GM18502 (cell line): ENCODE results near the gene SMPD2.
"Not testable (repeated sequence)": the region's sequence is repeated elsewhere in the genome, so short reads cannot be mapped to it uniquely, and the experiment has no call there.

Source experiments
- ATAC-seq: cut with Tn5 transposase; IDR thresholded peaks from one replicate; pipeline ENCODE4 v1.9.1; 2021; ENCODE audit warnings: mild to moderate bottlenecking; ENCODE audit not compliant: unreplicated experiment, poor library complexity

SMPD2 gene

GRCh38 chr6:109458774-109459531 lies 18.4 kb downstream of the SMPD2 start:
- ATAC-seq, result peak; percentile 34

DNA sequence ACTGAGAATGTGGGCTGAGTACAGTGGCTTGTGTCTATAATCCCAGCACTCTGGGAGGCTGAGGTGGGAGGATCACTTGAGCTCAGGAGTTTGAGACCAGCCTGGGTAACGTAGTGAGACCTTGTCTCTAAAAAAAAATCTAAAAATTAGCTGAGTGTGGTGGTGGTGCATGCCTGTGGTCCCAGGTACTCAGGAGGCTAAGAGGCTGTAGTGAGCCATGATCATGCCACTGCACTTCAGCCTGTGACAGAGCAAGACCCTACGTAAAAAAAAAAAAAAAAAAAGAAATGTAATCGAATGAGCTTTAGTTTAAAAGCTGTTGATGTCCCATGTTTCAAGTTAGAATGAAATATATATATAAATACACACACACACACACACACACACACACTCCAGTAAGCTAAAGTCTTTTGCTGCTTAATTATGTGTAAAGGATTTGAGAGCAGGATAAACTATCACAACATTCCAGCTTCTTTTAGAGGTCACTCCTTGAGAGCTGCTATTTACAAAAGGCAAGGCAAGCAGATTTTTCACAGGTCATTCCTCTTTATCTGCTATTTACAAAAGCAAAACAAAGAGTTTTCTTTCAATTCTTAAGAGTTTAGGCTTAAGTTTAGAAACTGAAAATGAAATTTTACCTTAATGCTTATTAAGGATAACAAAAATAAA lies 19.8 kb downstream of the SMPD2 start:
- ATAC-seq, result no peak

GRCh38 chr6:109461205-109461604 lies 20.7 kb downstream of the SMPD2 start:
- not testable (repeated sequence) for ATAC-seq

DNA sequence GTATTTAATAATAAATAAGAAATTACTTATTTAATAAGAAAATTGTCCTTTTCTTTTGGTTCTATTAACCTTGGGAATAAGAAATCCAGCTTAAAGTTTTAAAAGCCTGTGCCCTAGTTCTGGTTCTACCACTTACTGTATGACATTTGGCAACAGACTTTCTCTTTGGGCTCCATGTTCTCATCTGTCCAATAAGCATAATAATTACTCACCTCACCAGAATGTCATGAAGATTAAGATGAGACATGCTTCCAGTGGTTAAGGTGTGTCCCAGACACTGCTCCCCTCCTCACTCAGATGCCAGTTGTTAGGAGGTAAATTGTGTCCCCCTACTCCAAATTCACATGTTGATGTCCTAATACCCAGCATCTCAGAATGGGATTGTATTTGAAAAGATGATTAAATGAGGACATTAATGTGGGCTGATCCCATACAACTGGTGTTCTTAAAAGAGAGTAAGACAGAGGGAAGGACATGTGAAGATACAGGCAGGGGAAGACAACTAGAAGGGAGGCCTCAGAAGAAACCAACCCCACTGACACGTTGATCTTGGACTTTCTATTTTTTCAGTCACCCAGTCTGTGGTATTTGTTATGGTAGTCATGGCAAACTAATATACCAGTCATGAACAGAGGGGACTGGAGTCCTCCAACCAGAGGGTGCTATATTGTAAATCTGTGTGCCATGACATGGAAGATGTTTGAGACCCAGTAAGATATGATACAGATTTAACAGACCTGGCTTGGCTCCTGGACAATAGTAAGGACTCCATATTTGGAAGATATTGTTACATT lies 21.4 kb downstream of the SMPD2 start:
- no peak for ATAC-seq

- ATAC-seq, result no peak
These were observed 25.2 kb downstream of the SMPD2 start for GRCh38 chr6:109465772-109466171.

DNA sequence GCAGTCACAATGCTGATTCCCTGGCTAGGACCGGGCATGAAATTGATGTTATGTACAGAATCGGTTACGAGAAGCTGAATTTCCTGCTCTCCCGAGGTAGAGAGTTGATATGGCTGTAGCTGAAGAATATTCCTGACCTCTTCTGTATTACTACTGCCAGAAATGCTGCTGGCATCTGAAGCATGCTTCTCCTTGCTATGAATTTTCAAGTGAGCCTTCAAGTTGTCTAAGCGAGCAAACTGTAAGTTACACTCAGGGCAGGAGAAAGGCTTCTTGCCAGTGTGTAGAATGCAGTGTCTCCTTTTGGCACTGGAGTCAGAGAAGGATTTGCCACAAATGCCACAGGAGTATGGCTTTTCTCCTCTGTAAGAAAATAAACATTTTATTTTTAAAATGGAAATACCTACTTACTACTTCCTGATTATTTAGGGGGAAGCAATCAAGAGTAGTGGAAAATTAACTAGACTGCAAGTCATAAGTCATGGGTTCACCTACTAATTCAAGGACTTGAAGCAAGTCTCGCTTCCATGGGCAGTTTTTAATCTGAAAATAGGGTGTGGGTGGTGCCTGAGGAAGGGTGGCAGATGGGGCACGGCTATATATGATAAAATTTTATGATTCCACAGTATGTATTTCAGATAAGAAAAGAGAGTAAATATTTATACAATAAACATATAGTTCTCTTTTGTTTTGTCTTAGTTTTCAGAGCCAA lies 25.8 kb downstream of the SMPD2 start:
- ATAC-seq, result no peak

DNA sequence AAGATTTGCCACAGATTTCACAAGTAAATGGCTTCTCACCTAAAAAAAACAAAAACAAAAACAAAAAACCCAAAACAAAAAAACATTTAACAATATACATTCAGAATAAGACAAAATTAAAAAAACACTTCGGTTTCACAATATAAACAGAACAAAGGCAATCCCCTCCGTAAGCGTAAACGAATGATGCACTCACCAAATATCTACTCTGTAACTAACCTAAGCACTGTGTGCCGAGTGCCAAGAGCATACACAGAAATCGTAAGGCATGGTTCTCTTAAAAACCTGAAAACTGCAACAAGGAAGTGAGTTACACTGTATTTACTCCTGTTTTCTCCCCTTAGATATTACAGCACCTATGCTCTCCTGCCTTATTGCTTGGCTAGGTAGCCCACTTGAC lies 27.2 kb downstream of the SMPD2 start:
- ATAC-seq, result no peak

DNA sequence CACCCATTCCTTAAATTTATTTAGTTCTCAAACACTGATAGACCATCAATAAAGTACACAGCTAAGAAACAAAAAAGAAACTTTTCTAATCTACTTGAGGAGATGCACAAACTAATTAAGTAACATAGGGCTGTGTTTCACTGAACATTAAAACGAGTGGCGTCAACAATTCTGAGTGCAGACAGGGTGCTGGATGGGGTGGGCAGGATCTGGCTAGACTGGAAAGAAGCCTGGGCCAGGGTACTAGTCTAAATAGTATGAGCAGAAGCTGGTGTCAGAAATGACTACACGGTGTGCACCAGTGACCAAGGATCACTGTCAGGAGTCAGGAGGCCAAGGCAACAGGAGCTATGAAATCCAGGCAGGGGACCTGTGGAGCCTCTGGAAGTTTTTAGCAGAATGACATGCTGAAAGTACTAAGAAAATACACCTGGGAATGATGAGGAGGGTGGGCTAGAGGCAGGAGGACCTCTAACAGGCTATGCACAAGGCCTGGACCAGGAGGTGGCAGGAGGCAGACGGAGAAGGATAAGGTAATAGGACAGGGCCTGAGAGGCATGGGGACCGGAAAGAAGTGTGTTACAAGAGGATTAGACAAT lies 29.2 kb downstream of the SMPD2 start:
- no peak for ATAC-seq

DNA sequence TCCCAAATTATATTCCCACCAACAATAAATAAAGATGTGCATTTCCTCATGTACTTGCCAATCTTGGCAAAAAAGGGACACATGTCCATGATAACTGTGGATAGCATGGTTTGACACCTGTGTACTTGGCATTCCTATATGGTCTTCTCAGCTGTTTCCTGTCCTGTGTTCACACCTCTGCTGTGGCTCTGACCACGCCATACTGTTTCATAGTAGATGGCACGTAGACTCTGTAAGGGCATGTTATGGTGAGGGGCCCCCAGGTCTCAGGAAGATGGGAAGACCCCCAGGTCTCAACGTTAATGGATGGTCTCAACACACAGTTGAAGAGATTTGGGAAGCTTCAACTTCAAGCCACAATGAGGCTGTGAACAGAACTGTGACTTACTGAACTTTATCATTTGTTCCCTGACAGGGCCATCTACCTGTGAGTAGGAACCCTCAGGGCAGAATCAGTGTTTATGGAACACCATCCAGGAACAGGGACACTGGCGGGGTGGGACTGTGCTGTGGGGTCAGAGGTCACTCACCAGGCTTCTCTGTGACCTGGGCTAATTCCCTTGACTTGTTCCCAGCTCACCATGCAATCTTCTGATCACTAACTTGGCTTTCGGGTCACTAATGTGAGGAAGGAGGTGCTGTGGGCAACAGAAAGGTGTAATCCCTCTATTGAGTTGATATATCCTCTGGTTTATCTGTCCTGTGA lies 30.7 kb downstream of the SMPD2 start:
- ATAC-seq, result no peak

DNA sequence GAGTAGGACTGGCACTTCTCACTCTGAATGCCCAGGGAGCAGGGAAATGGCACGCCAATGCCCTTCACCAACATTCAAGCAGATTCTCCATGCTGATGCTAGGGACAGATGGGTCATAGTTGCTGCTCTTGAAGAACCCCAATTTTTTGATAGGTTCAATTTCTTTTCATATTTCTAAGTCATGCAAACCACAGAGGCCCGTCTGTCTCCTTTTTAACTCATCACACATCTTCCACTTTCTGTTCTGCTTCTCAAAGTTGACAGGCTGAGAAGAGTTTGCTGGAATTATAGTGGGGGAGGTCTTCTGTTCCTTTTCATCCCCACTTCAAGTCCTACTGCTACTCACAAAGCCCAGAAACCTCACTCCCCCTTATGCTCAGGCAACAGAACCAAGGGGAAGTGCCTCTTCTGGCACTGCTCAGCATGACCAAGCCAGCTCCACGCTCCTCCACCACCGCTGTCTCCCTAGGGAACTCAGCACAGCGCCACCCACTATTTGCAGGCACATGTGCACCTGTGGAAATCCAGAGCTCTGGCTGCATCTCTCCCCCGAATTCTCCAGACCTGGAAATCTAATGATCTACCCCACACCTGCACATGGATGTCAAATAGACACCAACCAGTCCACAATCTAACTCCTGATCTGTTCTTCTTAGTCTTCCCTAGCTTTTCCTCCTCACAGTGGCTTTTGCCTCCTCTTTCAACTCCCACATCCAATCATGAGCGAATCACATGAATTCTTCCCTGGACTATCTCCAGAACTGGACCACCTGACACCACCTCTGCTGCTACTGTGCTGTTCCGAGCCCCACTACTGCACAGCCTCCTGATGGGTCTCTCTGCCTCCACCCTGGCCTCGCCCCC lies 31.8 kb downstream of the SMPD2 start:
- ATAC-seq, result peak; percentile 70

DNA sequence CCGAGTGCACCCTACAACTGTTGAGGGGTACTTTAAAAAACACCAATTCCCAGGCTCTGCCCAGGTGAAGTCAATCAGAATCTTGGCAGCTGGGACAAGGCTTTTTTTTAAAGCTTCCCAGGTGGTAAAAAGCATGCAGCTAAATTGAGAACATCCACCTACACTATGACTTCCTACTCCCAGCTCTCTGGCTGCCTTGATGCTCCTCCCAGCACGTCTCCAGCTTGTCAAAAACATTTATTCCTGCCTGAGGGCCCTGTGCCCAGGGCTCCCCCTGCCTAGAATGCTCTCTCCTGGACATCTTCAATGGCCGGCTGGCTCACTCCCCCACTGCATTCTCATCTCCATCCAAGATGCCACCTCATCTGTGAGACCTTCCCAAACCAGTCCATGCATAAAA lies 32.6 kb downstream of the SMPD2 start:
- ATAC-seq, result no peak

- no peak for ATAC-seq
These were observed 34.5 kb downstream of the SMPD2 start for GRCh38 chr6:109474995-109475394.

DNA sequence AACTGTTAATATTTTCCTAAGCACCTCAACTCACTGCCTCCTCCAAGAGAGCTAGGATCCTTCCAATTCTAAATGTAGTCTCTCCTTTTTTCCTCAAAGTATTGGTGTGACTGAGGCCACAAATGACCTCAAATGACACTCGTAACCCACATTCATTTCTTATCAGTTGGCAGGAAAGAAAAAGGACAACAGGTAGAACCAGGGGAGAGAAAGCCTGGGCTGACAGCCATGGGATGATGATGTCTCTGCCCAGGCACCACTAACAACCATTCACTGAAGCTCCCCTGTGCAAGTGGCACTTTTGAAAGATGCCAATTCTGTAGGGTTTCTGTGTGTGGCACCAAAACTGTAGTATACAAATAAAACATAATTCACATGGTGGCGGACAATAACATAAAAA lies 35.1 kb downstream of the SMPD2 start:
- no peak for ATAC-seq

GRCh38 chr6:109477184-109477583 lies 36.7 kb downstream of the SMPD2 start:
- no peak for ATAC-seq

DNA sequence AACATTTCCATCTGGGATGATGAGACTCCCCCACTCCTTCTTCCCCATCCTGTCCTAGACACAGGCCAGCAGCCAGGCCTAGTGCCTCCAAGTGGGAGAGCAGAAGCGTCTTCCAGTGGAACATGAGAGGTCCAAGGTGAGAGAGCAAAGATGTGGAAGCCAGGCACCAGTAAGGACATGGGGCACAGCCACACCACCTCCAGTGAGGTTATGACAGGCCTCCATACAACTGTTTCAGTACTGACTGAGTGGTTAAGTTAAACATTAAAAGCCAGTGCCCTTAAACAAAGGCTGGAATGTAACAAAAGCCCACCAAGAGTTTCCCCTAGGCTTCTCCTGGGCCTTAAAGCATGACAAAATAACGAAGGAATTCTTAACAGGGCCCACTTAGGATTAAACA lies 37.2 kb downstream of the SMPD2 start:
- no peak for ATAC-seq

DNA sequence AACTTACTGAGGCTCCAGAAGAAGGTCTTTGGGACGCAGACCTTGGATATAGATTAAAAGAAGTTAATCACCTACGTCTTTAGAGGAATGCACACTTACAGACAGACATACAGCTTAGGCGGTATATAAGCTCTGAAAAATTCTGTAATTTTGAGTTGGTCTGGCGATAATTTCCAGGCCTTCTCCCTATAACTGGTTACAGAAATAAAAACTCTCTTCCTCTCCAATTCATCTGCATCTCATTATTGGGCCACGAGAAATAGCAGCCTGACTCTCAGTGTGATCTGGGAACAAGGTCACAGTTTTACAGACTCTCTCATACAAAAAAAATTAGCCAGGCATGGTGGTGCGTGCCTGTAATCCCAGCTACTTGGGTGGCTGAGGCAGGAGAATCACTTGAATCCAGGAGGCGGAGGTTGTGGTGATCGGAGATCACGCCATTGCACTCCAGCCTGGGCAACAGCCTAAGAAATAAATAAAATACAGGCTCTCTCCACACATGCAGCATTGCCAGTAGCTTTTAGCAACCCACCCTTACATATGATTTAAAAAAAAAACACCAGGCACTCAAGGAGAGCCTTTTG lies 37.8 kb downstream of the SMPD2 start:
- ATAC-seq, result no peak

GRCh38 chr6:109478841-109479624 lies 38.5 kb downstream of the SMPD2 start:
- no peak for ATAC-seq
